ENCODE results near the gene PIK3CB. TPM values are rescaled to one million over a fixed set of nuclear protein-coding genes. Genes with fewer than 3 reads are reported as not detected.

PIK3CB gene
- total and polyA plus RNA-seq, 7 donors = 5.8 to 46.3 (median 18.1) TPM

DNA sequence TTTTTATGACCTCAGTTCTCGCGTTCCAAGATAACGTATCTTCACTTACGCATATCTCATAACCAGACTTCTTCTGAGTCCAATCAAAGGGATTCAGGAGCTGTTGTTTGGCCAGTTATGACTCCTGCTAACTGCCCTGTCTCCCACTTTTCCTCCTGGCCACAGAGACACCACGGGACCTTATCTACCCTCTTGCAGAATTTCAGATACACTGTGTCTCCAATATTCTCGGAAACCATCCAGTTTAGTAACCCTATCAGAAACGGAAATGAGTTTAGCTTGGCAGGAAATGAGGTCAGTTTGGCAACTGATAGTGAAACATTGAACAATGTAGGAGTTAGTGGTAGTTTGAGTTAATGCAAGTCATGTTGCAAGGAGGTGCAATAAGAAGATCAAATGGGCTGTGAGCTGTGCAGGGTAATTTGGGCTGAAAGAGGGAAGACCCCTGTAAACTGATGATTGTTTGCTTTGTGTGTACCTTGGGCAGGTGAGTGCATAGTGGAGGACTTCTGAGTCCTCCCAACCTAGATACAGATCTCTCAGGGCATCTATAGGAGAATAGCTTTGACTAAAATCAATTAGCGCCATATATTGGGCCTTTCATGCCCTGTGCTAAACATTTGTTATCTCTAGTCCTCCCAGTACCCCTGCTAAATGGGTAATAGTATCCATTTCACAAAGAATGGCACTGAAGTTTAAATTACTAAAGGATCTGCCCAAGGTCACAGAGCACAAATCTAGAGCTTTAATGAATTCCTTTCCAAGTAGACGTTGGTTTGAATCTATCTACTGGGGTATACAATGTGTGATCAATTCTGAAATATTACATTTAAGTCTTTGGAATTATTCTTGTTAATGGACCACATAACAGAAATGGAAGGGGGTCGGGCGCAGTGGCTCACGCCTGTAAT, 41.3 kb upstream of the PIK3CB start:
- intact Hi-C loops (cut with DNase I) = no loop called here
- Histone ChIP-seq H3K9me3 (no peaks in the 10 kb centered on the region), H3K27ac (no peak overlapping the region), H3K27me3 (ENCODE audit: insufficient read depth in 3 of 3, low read length in 2 of 3) (no peaks in the 10 kb centered on the region), H3K4me3 (no peak overlapping the region), H3K36me3 (ENCODE audit: insufficient read depth in 1 of 2, low read depth in 1 of 2) (no peaks in the 10 kb centered on the region), H3K4me1 (no peaks in the 10 kb centered on the region)
- ATAC-seq (peak in 2 of 4 donors; percentile 27 to 32), DNase-seq (no peak)
- TF ChIP-seq, protein P1, sequence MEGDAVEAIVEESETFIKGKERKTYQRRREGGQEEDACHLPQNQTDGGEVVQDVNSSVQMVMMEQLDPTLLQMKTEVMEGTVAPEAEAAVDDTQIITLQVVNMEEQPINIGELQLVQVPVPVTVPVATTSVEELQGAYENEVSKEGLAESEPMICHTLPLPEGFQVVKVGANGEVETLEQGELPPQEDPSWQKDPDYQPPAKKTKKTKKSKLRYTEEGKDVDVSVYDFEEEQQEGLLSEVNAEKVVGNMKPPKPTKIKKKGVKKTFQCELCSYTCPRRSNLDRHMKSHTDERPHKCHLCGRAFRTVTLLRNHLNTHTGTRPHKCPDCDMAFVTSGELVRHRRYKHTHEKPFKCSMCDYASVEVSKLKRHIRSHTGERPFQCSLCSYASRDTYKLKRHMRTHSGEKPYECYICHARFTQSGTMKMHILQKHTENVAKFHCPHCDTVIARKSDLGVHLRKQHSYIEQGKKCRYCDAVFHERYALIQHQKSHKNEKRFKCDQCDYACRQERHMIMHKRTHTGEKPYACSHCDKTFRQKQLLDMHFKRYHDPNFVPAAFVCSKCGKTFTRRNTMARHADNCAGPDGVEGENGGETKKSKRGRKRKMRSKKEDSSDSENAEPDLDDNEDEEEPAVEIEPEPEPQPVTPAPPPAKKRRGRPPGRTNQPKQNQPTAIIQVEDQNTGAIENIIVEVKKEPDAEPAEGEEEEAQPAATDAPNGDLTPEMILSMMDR (IDR thresholded peaks at IDR 0.05) = no peak
- WGBS, 3 donors = 73 to 82% (median 81%) methylated on average over 12 of the region's 12 CpGs

DNA sequence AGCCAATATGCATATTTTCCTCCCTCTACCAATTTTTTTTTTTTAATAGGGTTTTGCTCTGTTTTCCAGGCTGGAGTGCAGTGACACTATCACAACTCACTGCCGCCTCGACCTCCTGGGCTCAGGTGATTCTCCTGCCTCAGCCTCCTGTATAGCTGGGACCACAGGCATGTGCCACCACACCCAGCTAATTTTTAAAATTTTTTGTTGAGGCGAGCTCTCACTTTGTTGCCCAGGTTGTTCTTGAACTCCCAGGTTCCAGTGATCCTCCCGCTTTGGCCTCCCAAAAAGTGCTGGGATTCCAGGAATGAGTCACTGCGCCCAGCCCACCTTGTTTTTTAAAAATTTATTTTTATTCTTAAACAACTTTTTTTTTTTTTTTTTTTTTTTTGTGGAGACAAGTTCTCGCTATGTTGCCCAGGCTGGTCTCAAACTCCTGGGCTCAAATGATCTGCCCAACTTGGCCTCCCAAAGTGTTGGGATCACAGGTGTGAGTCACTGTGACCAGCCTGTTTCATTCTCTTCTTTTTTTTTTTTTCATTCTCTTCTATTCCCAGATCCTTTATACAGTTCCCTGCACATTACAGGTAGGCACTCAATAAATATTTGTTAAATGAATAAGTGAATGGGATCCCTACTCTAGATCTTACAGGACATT, 40.5 kb upstream of the PIK3CB start:
- DNase-seq = no peak
- 94 to 97% (median 94%) methylated on average over 6 of the region's 6 CpGs for WGBS, 3 donors
- no peak for ATAC-seq
- H3K27me3 ChIP-seq (ENCODE audit: insufficient read depth in 3 of 3, low read length in 2 of 3) = no peaks in the 10 kb centered on the region
- H3K4me3 ChIP-seq = no peak overlapping the region
- intact Hi-C loops (cut with DNase I) = no loop called here
- no peaks in the 10 kb centered on the region for H3K36me3 ChIP-seq (ENCODE audit: insufficient read depth in 1 of 2, low read depth in 1 of 2)
- H3K9me3 ChIP-seq = no peaks in the 10 kb centered on the region
- TF ChIP-seq, protein P1 (IDR thresholded peaks at IDR 0.05) = no peak
- no peaks in the 10 kb centered on the region for H3K4me1 ChIP-seq
- no peak overlapping the region for H3K27ac ChIP-seq

DNA sequence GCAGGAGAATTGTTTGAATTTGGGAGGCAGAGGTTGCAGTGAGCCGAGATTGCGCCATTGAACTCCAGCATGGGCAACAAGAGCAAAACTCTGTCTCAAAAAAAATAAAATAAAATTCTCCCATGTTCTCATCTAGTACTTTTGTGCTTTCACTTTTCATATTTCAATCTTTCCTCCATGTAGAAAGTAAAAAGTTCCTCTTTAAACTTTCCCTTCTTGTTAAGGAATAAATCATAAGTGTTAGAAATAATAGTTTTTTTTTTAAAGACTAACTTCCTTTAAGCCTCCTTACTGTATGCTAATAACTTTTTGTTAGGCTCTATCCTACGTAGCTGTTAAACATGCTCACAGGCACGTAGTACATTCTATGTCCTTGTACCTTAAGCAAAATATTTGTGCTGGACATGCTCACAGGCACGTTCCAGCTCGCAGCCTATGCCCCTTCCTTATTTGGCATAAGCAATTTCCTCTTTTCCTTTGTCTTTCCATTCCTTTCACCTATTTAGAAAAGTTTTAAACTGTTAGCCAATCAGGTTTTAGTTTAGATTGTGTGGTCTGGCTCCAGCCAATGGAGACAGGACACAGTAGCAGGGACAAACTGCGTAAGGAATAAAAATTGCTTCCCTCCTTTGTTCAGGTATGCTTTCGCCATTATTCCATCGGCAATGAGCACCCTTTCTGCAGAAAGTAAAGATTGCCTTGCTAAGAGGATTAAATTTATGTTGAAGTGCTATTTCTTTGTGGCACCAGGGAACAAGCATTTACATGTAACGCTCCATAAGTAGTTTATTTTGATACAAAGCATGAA, 38.9 kb upstream of the PIK3CB start:
- Histone ChIP-seq H3K4me3 (no peak overlapping the region), H3K27me3 (ENCODE audit: insufficient read depth in 3 of 3, low read length in 2 of 3) (no peaks in the 10 kb centered on the region), H3K27ac (no peak overlapping the region), H3K9me3 (no peaks in the 10 kb centered on the region), H3K36me3 (ENCODE audit: insufficient read depth in 1 of 2, low read depth in 1 of 2) (no peaks in the 10 kb centered on the region), H3K4me1 (no peaks in the 10 kb centered on the region)
- intact Hi-C loops (cut with DNase I) = no loop called here
- TF ChIP-seq, protein P1 (IDR thresholded peaks at IDR 0.05) = no peak
- no peak for DNase-seq
- no peak for ATAC-seq
- 76 to 86% (median 79%) methylated on average over 9 to 10 of the region's 10 CpGs for WGBS, 3 donors

DNA sequence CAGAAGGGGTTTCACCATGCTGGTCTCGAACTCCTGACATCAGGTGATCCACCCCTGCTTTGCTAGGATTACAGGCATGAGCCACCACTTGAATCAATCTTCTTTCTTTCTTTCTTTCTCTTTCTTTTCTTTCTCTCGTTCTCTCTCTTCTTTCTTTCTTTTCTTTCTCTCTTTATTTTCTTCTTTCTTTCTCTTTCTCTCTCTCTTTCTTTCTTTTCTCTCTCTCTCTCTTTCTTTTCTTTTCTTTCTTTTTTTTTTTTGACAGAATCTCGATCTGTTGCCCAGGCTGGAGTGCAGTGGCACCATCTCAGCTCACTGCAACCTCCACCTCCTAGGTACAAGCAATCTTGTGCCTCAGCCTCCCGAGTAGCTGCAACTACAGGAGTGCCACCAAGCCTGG, 37.9 kb upstream of the PIK3CB start:
- TF ChIP-seq, protein P1 (IDR thresholded peaks at IDR 0.05) = no peak
- DNase-seq (no peak), ATAC-seq (no peak)
- Histone ChIP-seq H3K4me1 (no peaks in the 10 kb centered on the region), H3K27me3 (ENCODE audit: insufficient read depth in 3 of 3, low read length in 2 of 3) (no peaks in the 10 kb centered on the region), H3K27ac (no peak overlapping the region), H3K4me3 (no peak overlapping the region), H3K9me3 (no peaks in the 10 kb centered on the region), H3K36me3 (ENCODE audit: insufficient read depth in 1 of 2, low read depth in 1 of 2) (no peaks in the 10 kb centered on the region)
- WGBS, 3 donors = 85 to 95% (median 90%) methylated on average over 4 of the region's 4 CpGs
- intact Hi-C loops (cut with DNase I) = no loop called here

Data from psoas muscle (tissue), 8 donors.